ENCODE measurements around the gene HAL.

GRCh38 chr12:95997911-95998510 lies 1.9 kb upstream of the HAL start:
- TF ChIP-seq, protein P1, sequence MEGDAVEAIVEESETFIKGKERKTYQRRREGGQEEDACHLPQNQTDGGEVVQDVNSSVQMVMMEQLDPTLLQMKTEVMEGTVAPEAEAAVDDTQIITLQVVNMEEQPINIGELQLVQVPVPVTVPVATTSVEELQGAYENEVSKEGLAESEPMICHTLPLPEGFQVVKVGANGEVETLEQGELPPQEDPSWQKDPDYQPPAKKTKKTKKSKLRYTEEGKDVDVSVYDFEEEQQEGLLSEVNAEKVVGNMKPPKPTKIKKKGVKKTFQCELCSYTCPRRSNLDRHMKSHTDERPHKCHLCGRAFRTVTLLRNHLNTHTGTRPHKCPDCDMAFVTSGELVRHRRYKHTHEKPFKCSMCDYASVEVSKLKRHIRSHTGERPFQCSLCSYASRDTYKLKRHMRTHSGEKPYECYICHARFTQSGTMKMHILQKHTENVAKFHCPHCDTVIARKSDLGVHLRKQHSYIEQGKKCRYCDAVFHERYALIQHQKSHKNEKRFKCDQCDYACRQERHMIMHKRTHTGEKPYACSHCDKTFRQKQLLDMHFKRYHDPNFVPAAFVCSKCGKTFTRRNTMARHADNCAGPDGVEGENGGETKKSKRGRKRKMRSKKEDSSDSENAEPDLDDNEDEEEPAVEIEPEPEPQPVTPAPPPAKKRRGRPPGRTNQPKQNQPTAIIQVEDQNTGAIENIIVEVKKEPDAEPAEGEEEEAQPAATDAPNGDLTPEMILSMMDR (IDR thresholded peaks at IDR 0.05; ENCODE audit: borderline replicate concordance, extremely low read depth, low read length, poor library complexity, severe bottlenecking) = no peak
- no peak for TF ChIP-seq EZH2 (IDR thresholded peaks at IDR 0.05; ENCODE audit: borderline replicate concordance, low read depth, low read length, severe bottlenecking)

All from DND-41 (cell line).